Measurements from ENCODE around the gene CAMK2B.

The CAMK2B gene

DNA sequence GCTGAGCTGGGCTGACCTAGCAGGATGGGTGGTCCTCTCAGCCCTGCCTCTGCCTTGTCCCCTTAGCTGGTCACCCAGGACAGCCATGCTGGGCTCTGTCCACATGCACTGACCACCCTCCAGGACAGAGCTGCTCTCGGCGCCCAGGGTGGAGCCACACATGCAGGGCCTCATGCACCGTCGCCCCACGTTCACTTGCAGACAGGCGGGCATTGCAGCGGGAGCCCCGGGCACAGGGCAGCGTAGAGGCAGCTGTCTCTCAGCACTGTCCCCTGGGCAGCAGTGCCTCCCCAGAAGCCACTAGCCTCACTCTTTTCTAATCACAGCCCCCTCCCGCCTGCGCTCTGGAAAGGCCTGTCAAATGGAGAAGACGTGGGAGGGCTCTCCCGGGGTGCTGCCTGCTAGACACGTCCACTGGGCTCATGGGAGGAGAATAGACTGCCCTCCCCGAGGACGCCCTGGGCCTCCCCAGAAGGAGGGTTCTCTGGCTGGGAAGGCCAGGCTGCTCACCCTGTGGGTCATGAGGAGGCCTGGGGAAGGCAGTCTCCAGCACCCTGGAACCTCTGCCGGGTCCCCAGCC lies 87.2 kb downstream of the CAMK2B start:
- TF ChIP-seq, protein P1, sequence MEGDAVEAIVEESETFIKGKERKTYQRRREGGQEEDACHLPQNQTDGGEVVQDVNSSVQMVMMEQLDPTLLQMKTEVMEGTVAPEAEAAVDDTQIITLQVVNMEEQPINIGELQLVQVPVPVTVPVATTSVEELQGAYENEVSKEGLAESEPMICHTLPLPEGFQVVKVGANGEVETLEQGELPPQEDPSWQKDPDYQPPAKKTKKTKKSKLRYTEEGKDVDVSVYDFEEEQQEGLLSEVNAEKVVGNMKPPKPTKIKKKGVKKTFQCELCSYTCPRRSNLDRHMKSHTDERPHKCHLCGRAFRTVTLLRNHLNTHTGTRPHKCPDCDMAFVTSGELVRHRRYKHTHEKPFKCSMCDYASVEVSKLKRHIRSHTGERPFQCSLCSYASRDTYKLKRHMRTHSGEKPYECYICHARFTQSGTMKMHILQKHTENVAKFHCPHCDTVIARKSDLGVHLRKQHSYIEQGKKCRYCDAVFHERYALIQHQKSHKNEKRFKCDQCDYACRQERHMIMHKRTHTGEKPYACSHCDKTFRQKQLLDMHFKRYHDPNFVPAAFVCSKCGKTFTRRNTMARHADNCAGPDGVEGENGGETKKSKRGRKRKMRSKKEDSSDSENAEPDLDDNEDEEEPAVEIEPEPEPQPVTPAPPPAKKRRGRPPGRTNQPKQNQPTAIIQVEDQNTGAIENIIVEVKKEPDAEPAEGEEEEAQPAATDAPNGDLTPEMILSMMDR (IDR thresholded peaks at IDR 0.05; ENCODE audit: low read depth, low read length): no peak
- H3K4me3 ChIP-seq (ENCODE audit: low read depth, low read length): no peak overlapping the region

DNA sequence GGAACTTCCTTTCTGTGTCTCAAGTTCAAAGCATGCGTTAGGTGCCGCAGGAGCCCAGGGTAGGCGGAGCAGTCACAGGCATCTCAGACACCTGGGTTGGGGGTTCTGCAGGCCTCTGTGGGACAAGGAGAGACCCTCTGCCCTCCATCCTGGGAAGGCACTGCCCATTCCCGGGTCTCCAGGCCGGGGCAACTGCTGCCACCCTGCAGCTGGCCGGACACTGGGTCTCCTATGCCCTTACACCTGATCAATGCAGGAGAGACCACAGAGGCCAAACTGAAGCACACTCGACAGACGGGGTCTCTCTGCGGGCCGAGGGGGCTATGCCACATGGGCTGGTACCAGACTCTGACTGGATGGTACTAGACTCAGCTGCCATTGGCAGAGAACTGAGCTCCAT lies 87.7 kb downstream of the CAMK2B start:
- H3K4me3 ChIP-seq (ENCODE audit: low read depth, low read length): no peak overlapping the region
- TF ChIP-seq, protein P1 (IDR thresholded peaks at IDR 0.05; ENCODE audit: low read depth, low read length): no peak

- TF ChIP-seq, protein P1 (IDR thresholded peaks at IDR 0.05; ENCODE audit: low read depth, low read length): no peak
- H3K4me3 ChIP-seq (ENCODE audit: low read depth, low read length): no peak overlapping the region
Observed at GRCh38 chr7:44236333-44236728, 89.1 kb downstream of the CAMK2B start.

GRCh38 chr7:44235582-44236332 lies 89.6 kb downstream of the CAMK2B start:
- H3K4me3 ChIP-seq (ENCODE audit: low read depth, low read length): no peak overlapping the region
- TF ChIP-seq, protein P1 (IDR thresholded peaks at IDR 0.05; ENCODE audit: low read depth, low read length): no peak

DNA sequence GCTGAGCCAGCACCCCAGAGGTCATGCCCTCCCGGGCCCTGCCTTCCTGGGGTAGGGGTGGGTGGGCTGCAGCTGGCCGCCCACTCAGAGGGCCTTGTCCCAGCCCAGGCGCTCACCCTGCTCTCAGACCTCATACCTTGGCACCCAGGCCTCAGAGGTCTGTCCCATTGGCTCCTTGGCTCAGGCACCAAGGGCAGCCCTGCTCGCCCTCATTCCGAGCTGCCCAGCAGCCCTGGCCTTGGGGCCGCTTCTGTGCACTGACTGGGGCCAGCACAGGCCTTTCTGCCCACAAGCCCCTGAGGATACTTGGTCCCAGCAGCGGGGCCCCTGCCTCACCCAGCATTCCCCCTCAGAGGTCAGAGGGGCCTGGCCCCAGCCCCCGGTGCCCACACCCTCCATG lies 90.3 kb downstream of the CAMK2B start:
- H3K4me3 ChIP-seq (ENCODE audit: low read depth, low read length): no peak overlapping the region
- TF ChIP-seq, protein P1 (IDR thresholded peaks at IDR 0.05; ENCODE audit: low read depth, low read length): no peak

DNA sequence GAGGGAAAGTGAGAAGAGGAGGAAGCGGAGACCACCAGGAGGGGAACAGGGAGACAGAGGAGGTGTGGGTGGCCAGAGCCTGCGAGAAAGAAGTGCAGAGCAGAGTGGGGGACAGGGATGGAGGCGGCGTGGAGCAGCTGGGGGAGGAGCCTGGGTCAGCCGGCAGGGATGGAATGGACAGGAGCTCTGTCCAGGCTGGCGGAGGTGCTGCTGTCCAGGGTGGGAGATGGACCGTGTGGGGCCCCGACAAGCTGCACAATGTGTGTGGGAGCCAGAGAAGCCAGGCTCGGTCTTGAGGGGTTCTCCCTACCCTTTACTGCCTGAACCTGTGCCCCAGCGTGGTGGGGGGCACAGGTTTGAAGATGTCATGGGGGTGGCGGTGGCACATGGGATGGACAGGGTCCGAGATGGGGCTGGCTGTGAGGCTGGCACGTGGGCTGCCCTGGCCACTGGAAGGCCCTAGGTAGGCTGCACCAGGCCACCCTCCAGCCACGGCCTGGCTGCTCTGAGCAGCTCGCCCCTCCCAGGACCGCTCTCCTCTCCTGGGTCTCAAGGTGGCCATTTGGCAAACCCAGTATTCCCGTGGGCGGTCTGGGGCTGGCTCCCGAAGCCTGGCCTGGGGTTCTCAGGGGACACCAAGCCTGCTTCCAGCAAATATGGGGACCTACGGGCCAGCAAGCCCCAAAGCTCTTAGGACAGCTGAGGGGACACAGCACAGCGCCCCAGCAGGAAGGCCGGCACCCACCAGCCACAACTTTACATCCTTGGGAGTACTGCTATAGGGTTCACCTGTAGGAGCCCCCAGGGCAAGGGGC lies 92.3 kb downstream of the CAMK2B start:
- TF ChIP-seq, protein P1 (IDR thresholded peaks at IDR 0.05; ENCODE audit: low read depth, low read length): no peak
- H3K4me3 ChIP-seq (ENCODE audit: low read depth, low read length): no peak overlapping the region

DNA sequence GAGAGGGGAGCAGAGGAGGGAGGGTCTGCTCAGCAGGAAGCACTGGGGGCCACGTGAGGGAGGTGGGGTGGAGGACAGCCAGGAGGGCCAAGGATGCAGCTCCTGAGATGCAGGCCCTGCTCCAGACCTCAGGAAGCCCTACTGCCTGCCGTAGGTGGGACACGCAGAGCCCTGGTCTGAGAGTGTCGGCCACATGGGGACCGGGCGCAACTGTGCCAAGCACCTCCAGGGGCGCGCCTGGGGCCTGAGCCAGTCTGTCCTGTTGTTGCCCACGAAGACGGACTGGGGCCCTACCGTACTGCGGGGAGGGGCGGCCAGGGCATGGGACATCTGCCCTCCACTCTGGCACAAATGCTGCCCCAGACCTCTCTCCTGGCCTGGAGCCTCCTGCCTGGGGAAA lies 93.0 kb downstream of the CAMK2B start:
- no peak overlapping the region for H3K4me3 ChIP-seq (ENCODE audit: low read depth, low read length)
- TF ChIP-seq, protein P1 (IDR thresholded peaks at IDR 0.05; ENCODE audit: low read depth, low read length): no peak

All from WI38 (cell line).